C4-2B (cell line): Measurements from ENCODE around the gene CDK7.

Experiments
- ZFX ChIP-seq: fragments of 450-650 bp; IDR thresholded peaks from 2 replicates; pipeline ENCODE4 v1.6.1; 2017
- TF ChIP-seq, protein P1 (sequence below): fragments of 450-650 bp; conservative IDR thresholded peaks from 2 replicates; pipeline ENCODE4 v1.5.1; 2017; ENCODE audit warnings: mild to moderate bottlenecking

- TF ChIP-seq, protein P1, sequence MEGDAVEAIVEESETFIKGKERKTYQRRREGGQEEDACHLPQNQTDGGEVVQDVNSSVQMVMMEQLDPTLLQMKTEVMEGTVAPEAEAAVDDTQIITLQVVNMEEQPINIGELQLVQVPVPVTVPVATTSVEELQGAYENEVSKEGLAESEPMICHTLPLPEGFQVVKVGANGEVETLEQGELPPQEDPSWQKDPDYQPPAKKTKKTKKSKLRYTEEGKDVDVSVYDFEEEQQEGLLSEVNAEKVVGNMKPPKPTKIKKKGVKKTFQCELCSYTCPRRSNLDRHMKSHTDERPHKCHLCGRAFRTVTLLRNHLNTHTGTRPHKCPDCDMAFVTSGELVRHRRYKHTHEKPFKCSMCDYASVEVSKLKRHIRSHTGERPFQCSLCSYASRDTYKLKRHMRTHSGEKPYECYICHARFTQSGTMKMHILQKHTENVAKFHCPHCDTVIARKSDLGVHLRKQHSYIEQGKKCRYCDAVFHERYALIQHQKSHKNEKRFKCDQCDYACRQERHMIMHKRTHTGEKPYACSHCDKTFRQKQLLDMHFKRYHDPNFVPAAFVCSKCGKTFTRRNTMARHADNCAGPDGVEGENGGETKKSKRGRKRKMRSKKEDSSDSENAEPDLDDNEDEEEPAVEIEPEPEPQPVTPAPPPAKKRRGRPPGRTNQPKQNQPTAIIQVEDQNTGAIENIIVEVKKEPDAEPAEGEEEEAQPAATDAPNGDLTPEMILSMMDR: no peak
- no peak for TF ChIP-seq ZFX
Observed at GRCh38 chr5:69237877-69238276, 3.2 kb downstream of the CDK7 start.
